GM18519 (cell line): ENCODE data around the gene KDM4B.
"Not testable (repeated sequence)": the region's sequence is repeated elsewhere in the genome, so short reads cannot be mapped to it uniquely, and the experiment has no call there.

Experiments used
- ATAC-seq: cut with Tn5 transposase; IDR thresholded peaks from one replicate; pipeline ENCODE4 v1.9.1; 2021; ENCODE audit warnings: mild to moderate bottlenecking, moderate library complexity; ENCODE audit not compliant: unreplicated experiment, low FRiP score

KDM4B gene

DNA sequence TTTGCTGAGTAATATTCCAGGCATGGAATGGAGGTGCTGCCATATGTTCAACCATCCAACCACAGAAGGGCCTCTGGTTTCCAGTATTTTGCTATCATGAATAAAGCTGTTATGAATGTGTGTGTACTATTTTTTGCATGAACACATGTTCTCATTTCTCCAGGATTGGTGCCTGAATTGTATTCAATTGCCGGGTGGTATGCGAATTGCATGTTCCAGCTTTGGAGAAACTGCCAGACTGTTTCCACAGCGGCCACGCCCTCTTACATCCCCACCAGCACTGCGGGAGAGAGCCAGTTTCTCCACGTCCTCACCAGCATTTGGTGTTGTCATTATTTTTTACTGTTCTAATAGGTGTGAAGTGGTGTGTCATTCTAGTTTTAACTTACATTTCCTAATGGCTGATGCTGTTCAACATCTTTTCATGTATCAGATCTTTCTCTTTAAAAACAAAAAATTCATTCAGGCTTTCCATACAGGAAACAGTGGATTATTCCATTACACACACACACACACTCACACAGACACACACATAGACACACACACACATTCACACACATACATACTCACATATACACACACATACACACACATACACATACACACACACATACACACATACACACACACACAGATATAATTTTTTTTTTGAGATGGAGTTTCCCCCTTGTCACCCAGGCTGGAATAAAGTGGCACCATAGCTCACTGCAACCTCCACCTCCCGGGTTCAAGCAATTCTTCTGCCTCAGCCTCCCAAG lies 217.6 kb downstream of the KDM4B start:
- no peak for ATAC-seq

DNA sequence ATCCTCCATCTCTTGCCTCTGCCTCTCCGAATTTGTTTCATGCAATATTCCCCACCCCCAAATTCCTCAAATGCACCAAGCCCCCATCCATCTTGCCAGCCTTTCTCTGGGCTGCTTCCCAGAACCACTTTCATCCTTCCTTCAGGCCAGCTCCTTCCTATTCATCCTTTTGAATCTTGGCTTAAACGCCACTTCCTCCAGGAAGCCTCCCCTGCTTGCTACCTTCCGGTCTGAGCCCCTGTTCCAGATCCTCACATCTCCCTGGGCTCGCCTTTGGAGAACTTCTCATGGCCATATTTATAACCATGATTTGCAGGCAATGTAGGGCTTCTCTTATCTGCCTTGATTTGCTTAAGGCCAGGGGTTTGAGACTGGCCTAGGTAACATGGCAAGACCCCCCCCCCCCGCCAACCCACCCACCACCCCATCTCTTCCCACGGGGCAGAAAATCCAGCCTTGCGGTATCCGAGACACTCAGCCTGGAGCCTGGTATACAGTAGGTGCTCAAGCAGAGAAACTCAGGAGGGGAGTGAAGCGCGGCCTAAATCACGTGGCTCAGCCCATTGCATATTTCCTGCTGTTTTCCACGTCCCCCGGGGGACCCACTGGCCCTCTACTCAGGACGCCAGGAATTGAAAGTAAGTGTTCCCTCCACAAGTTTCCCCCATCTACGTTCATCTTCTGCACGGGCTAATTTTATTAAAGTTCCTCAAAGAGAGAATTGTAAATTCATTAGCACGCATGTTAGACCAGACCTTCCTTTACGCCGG lies 219.8 kb downstream of the KDM4B start:
- no peak for ATAC-seq

DNA sequence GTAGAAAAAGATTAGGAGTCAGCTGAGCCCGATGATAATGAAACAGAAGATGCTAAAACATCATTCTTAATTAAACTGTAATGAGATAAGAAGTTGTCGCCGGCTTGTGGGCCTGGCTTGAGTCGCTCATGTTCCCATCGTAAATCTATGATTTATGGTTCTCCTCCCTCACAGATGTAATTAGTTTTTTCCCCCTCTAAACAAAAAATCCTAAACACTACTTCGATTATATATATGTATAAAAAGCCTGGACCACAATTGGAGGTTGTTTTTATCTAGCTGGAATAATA lies 220.3 kb downstream of the KDM4B start:
- no peak for ATAC-seq

DNA sequence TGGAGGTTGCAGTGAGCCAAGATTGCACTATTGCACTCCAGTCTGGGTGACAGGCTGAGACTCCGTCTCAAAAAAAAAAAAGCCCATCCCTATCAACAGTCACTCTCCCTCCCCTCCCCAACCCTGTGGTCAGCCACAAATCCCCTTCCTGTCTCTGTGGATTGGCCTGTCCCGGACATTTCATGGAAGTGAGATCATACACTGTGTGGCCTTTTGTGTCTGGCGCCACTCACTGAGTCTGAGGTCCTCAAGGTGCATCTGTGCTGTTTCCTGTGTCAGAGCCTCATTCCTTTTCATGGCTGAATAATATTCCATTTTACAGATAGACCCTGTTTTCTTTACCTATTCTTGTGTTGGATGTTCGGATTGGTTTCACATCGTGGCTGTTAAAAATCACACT lies 222.2 kb downstream of the KDM4B start:
- ATAC-seq, result no peak

DNA sequence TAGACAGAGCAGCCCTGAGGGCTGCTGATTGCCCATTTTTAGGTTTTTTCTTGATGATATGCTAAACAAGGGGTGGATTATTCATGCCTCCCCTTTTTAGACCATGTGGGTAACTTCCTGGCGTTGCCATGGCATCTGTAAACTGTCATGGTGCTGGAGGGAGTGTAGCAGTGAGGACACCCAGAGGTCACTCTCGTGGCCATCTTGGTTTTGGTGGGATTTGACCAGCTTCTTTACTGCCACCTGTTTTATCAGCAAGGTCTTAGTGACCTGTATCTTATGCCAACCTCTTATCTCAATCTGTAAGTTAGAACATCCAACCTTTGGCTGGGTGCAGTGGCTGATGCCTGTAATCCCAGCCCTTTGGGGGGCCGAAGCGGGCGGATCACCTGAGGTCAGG lies 223.7 kb downstream of the KDM4B start:
- ATAC-seq, result no peak

DNA sequence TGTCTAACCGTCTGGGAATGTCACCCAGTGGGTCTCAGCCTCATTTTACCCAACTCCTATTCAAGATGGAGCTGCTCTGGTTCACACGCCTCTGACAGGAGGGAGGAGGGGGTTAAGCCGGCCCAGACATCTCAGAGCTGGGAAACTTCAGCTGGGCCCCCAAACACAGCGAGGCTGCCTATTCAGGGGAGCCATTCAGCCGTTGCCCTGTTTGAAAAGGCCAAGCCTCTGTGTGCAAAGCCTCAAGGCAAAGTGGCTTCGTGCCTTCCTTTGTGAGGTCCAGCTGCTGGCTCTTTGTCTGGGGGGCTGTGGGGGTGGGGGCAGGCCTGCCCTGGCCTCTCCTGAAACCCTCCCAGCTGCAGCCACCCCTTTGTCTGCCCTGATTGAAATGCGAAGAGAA lies 224.3 kb downstream of the KDM4B start:
- ATAC-seq, result no peak

DNA sequence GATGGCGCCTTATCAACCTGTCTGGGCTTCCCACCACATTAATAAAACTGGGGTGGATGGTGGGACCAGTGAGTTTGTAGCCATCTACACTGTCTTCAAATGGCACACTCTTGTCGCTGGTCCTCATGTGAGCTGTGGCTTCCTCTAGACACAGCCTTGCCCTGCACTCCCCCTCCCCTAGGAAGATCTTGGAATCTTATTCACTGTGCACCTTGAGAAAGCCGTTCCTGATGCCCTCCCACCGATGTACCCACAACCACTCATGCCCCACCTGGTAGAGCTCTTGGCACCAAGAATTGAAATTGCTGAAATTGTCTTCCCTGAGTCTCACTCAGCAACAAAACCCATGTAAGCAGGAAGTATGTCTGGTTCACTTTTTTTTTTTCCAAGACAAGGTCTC lies 225.7 kb downstream of the KDM4B start:
- ATAC-seq, result no peak

DNA sequence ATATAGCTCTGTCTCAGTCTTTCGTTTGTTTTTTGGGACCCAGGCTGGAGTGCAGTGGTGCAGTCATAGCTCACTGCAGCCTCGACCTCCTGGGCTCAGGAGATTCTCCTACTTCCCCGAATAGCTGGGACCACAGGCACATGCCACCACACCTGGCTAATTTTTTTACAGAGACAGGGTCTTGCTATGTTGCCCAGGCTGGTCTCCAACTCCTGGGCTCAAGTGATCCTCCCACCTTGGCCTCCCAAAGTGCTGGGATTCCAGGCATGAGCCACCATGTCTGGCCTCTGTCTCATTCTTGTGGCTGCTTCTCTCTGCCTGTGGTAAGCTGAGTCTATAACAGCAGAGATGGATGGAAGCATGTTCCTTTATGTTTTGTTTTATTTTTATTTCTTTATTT lies 226.7 kb downstream of the KDM4B start:
- not testable (repeated sequence) for ATAC-seq

DNA sequence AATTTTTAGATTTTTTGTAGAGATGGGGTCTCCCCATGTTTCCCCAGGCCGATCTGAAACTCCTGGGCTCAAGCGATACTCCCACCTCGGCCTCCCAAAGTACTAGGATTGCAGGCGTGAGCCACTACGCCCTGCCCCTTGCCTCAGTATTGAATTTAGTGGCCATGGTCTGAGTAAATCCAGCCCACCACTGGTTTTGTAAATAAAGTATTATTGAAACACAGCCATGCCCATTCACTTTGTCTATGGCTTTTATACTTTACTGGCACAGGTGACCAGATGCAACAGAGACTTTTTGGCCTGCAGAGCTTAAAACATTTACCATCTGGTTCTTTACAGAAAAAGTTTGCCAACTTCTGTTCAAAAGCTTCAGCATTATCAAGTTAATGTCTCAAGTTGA lies 227.9 kb downstream of the KDM4B start:
- no peak for ATAC-seq

DNA sequence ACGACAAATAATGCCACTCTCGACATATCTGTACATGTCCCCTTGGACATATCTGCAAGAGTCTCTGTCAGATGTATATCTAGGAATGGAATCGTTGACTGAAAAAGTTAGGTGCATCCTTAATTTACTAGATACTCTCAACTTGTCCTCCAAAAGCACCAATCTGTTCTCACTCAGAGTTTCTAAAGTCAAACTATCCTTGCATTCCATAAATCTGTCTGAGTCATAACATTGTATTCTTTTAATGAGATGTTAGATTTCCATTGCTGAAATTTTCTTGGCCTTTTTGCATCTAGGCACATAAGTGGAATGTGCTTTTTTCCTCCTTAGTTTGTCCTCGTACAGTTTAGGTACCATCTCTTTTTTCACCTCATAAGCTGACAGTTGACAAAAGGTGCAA lies 231.9 kb downstream of the KDM4B start:
- ATAC-seq, result no peak

DNA sequence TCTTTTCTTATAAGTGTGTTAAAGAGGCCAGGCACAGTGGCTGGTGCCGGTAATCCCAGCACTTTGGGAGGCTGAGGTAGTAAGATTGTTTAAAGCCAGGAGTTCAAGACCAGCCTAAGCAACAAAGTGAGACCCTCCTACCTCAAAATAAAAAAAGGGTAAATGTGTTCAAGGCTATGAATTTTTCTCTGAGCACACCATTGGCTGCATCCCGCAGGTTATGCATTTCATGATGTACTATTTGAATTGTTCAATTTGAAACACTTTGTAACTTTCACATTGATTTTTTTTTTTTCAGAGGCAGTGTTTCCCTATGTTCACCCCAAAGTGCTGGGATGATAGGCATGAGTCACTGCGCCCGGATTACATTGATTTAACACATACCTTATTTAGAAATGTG lies 233.6 kb downstream of the KDM4B start:
- ATAC-seq, result no peak
